Aorta (tissue), 5 donors: Measurements from ENCODE around the gene RAB40B. TPM values are rescaled to one million over a fixed set of nuclear protein-coding genes. Genes with fewer than 3 reads are reported as not detected.
"Not testable (repeated sequence)": the region's sequence is repeated elsewhere in the genome, so short reads cannot be mapped to it uniquely, and the experiment has no call there.

Experiments used
- ATAC-seq: fragments of 200-7000 bp; cut with Tn5 transposase; one replicate; pipeline ENCODE4 v1.9.1; 2022; ENCODE audit warnings: moderate library complexity; ENCODE audit not compliant: low FRiP score
- DNase-seq, 2 donors: peaks; one replicate each; pipeline ENCODE4 v3.0.0-alpha.2; 2020
- H3K27ac ChIP-seq, 2 donors: one replicate each; pipeline ENCODE4 v1.5.1; 2013; ENCODE audit warnings: low read length in 2 of 2, mild to moderate bottlenecking in 2 of 2, moderate library complexity in 2 of 2, control low read depth in 1 of 2, inconsistent platforms in 1 of 2, low read depth in 1 of 2
- H3K27me3 ChIP-seq, 2 donors: one replicate each; pipeline ENCODE4 v1.6.1; 2013; ENCODE audit warnings: control low read depth in 1 of 2, low read length in 1 of 2, mild to moderate bottlenecking in 1 of 2, moderate library complexity in 1 of 2; ENCODE audit not compliant: insufficient read depth in 2 of 2, control insufficient read depth in 1 of 2
- H3K36me3 ChIP-seq, 2 donors: one replicate each; pipeline ENCODE4 v1.6.1; 2013; ENCODE audit warnings: control low read depth in 1 of 2, low read length in 1 of 2, mild to moderate bottlenecking in 1 of 2; ENCODE audit not compliant: insufficient read depth in 2 of 2, control insufficient read depth in 1 of 2
- H3K4me1 ChIP-seq, 2 donors: one replicate each; pipeline ENCODE4 v1.6.1; 2013; ENCODE audit warnings: low read length in 2 of 2, control low read depth in 1 of 2, mild to moderate bottlenecking in 1 of 2, moderate library complexity in 1 of 2; ENCODE audit not compliant: insufficient read depth in 2 of 2, control insufficient read depth in 1 of 2
- H3K4me3 ChIP-seq, 2 donors: one replicate each; pipeline ENCODE4 v1.5.1; 2013; ENCODE audit warnings: low read length in 2 of 2, control low read depth in 1 of 2, mild to moderate bottlenecking in 1 of 2
- H3K9me3 ChIP-seq: one replicate; pipeline ENCODE4 v1.6.1; 2013; ENCODE audit warnings: mild to moderate bottlenecking, low read length; ENCODE audit not compliant: control insufficient read depth
- WGBS, 2 donors: extraction: QIAGEN DNeasy Blood & Tissue Kit; methylation state at CpG; one replicate each; pipeline ENCODE4 v1.1.7; 2013; 5-methylcytosine and 5-hydroxymethylcytosine counted together
- intact Hi-C, 2 donors: fragments of 100-400 bp; cut with DNase I; formaldehyde crosslinking; loops; one replicate each; pipeline versions ENCODE4 v1.14.2 to v1.15.0; 2022
- long read RNA-seq, 2 donors: library from polyadenylated mRNA; unstranded; transcript quantifications; one replicate each; pipeline ENCODE4 v2.0.0, GENCODE V29; 2020 to 2021
- polyA plus RNA-seq, 2 donors: library from polyadenylated mRNA; stranded (reverse); fragments of 200-250 nt; gene quantifications; one replicate each; pipeline ENCODE4 v1.2.3, GENCODE V29; 2013
- total RNA-seq, 2 donors: library from RNA; stranded (reverse); fragmentation: NEBNext Ultra II Directional; extraction: Animal tissue kit (Norgen Biotek cat#: 25700); gene quantifications; one replicate each; pipeline ENCODE4 v1.2.1, GENCODE V29; 2021
- donor health status: healthy with polysubstance abuse.
- donor health status: Bipolar disorder and iron deficiency.
- donor health status: DM: no; HTN: no; CAD: no.
- donor health status: DM: no; HTN: no; CAD: no.
- donor health status: DM: yes; HTN: yes; CAD: no.

The RAB40B gene
- total RNA-seq (10 to 100 TPM in 1 of 2 donors, 1 to 10 TPM in 1; 4.5 to 10.7 TPM), polyA plus RNA-seq (10 to 100 TPM; 11.6 to 19.5 TPM)
- long read RNA-seq, donor 1, transcript RAB40B-206 (6 exons, 3,859 nt): major isoform, 17 of 22 reads
- long read RNA-seq, donor 1, partial matches to known transcripts: 0 of 22 reads
- long read RNA-seq, donor 1, other reads (novel, unspliced or antisense): 3 of 22 reads
- long read RNA-seq, donor 2, transcript RAB40B-206 (6 exons, 3,859 nt): major isoform, 6 of 11 reads
- long read RNA-seq, donor 2, partial matches to known transcripts: 0 of 11 reads
- long read RNA-seq, donor 2, other reads (novel, unspliced or antisense): 4 of 11 reads

- peak; percentile 99 to 100 for DNase-seq
- 0 to 1% methylated on average over 41 to 112 of the region's 112 CpGs for WGBS, 2 donors
- no peak within 1 kb of the TSS for H3K27ac ChIP-seq
- H3K4me1 ChIP-seq: no peaks in the 10 kb centered on the region
- H3K36me3 ChIP-seq: no peaks in the 10 kb centered on the region
- H3K4me3 ChIP-seq: peak within 1 kb of the TSS; percentile 92 to 93
- no peaks in the 10 kb centered on the region for H3K9me3 ChIP-seq
- H3K27me3 ChIP-seq: no peaks in the 10 kb centered on the region
- intact Hi-C loops: loop anchor here in 1 of 2 donors (2.0 to 5.0 kb wide), 2 partner anchors 50 to 54 kb away; partner anchors contain the start of genes TBCD and WDR45B
- peak; percentile 98 for ATAC-seq
These were observed at the start of gene RAB40B for GRCh38 chr17:82698065-82698973. TSS of gene RAB40B (minus strand) at chr17:82698698. CDS start at chr17:82698596, 102 bp downstream.

- H3K36me3 ChIP-seq: peaks cover 0 to 2% of the 10 kb centered on the region in 2 donors
- H3K4me1 ChIP-seq: no peaks in the 10 kb centered on the region
- H3K4me3 ChIP-seq: no peak overlapping the region
- no peaks in the 10 kb centered on the region for H3K27me3 ChIP-seq
- no peaks in the 10 kb centered on the region for H3K9me3 ChIP-seq
- 84 to 90% methylated on average over 8 of the region's 8 CpGs for WGBS, 2 donors
- no peak for DNase-seq
- no peak overlapping the region for H3K27ac ChIP-seq
- no peak for ATAC-seq
- intact Hi-C loops: no loop called here
These were observed 47.0 kb upstream of the RAB40B start for GRCh38 chr17:82745524-82745923.

- peak in 1 of 2 donors; percentile 16 for DNase-seq
- H3K9me3 ChIP-seq, H3K36me3 ChIP-seq, intact Hi-C loops, H3K27me3 ChIP-seq, ATAC-seq, H3K27ac ChIP-seq, H3K4me1 ChIP-seq, H3K4me3 ChIP-seq: not testable (repeated sequence)
- 66 to 68% methylated on average over 7 of the region's 7 CpGs for WGBS, 2 donors
These were observed 46.2 kb upstream of the RAB40B start for GRCh38 chr17:82744736-82745135.

GRCh38 chr17:82743344-82744219, 45.1 kb upstream of the RAB40B start:
- no peaks in the 10 kb centered on the region for H3K9me3 ChIP-seq
- no peaks in the 10 kb centered on the region for H3K4me1 ChIP-seq
- intact Hi-C loops: no loop called here
- H3K36me3 ChIP-seq: peaks cover 0 to 2% of the 10 kb centered on the region in 2 donors
- peak in 1 of 2 donors; percentile 22 for DNase-seq
- peak; percentile 48 for ATAC-seq
- no peak overlapping the region for H3K27ac ChIP-seq
- H3K27me3 ChIP-seq: no peaks in the 10 kb centered on the region
- WGBS, 2 donors: 94 to 95% methylated on average over 16 of the region's 16 CpGs
- H3K4me3 ChIP-seq: no peak overlapping the region

- WGBS, 2 donors: 98% methylated on average over 10 of the region's 10 CpGs
- peaks cover 0 to 2% of the 10 kb centered on the region in 2 donors for H3K36me3 ChIP-seq
- intact Hi-C loops: no loop called here
These were observed 42.6 kb upstream of the RAB40B start for GRCh38 chr17:82740906-82741759.

GRCh38 chr17:82737967-82738877, 39.7 kb upstream of the RAB40B start:
- no peaks in the 10 kb centered on the region for H3K9me3 ChIP-seq
- H3K4me3 ChIP-seq: no peak overlapping the region
- intact Hi-C loops: loop anchor here in 1 of 2 donors (2.0 kb wide), 1 partner anchor 13 kb away; no protein-coding TSS in a partner anchor
- H3K36me3 ChIP-seq: peaks cover 0 to 2% of the 10 kb centered on the region in 2 donors
- 78 to 82% methylated on average over 26 of the region's 26 CpGs for WGBS, 2 donors
- H3K27me3 ChIP-seq: no peaks in the 10 kb centered on the region
- H3K4me1 ChIP-seq: no peaks in the 10 kb centered on the region
- H3K27ac ChIP-seq: no peak overlapping the region
- ATAC-seq: no peak
- peak in 1 of 2 donors; percentile 42 for DNase-seq

More at GRCh38 chr17:82740906-82741759, 42.6 kb upstream of the RAB40B start:
- no peaks in the 10 kb centered on the region for H3K4me1 ChIP-seq
- ATAC-seq: no peak
- no peak overlapping the region for H3K27ac ChIP-seq
- H3K4me3 ChIP-seq: no peak overlapping the region
- no peak for DNase-seq
- H3K9me3 ChIP-seq: no peaks in the 10 kb centered on the region
- no peaks in the 10 kb centered on the region for H3K27me3 ChIP-seq
